Trophoblast cell (in vitro differentiated cells and primary cell): ENCODE results near the gene SBK2.

Source experiments
- DNase-seq, 2 donors: peaks; one replicate each; pipeline ENCODE4 v3.0.0-alpha.2; 2016
- H2AFZ ChIP-seq: 2 replicates; pipeline ENCODE4 v1.6.1; 2013; ENCODE audit warnings: low read length, moderate library complexity, mild to moderate bottlenecking; ENCODE audit not compliant: insufficient read depth, poor library complexity
- H2AK5ac ChIP-seq: 2 replicates; pipeline ENCODE4 v1.6.1; 2013; ENCODE audit warnings: mild to moderate bottlenecking, low read length
- H2BK120ac ChIP-seq: 2 replicates; pipeline ENCODE4 v1.6.1; 2013; ENCODE audit warnings: low read length, mild to moderate bottlenecking, moderate library complexity; ENCODE audit not compliant: insufficient read depth, poor library complexity
- H2BK12ac ChIP-seq: 2 replicates; pipeline ENCODE4 v1.6.1; 2013; ENCODE audit warnings: mild to moderate bottlenecking, low read length, moderate library complexity
- H2BK5ac ChIP-seq: 2 replicates; pipeline ENCODE4 v1.6.1; 2013; ENCODE audit warnings: low read length, low read depth, moderate library complexity, mild to moderate bottlenecking; ENCODE audit not compliant: poor library complexity
- H3K14ac ChIP-seq: 2 replicates; pipeline ENCODE4 v1.6.1; 2013; ENCODE audit warnings: mild to moderate bottlenecking, low read length
- H3K18ac ChIP-seq: 2 replicates; pipeline ENCODE4 v1.6.1; 2013; ENCODE audit warnings: mild to moderate bottlenecking, low read length
- H3K23ac ChIP-seq: 2 replicates; pipeline ENCODE4 v1.6.1; 2013; ENCODE audit warnings: low read length
- H3K27ac ChIP-seq: 2 replicates; pipeline ENCODE4 v1.5.1; 2013; ENCODE audit warnings: low read depth, mild to moderate bottlenecking, inconsistent platforms, low read length, moderate library complexity
- H3K27me3 ChIP-seq: 2 replicates; pipeline ENCODE4 v1.6.1; 2013; ENCODE audit warnings: inconsistent platforms, mild to moderate bottlenecking, low read length, moderate library complexity; ENCODE audit not compliant: insufficient read depth
- H3K36me3 ChIP-seq, 2 experiments: 1 replicate in 1 of 2; 2 replicates in 1 of 2; pipeline ENCODE4 v1.6.1; 2013; ENCODE audit warnings: low read length in 2 of 2, mild to moderate bottlenecking in 2 of 2, moderate library complexity in 1 of 2; ENCODE audit not compliant: insufficient read depth in 2 of 2, control insufficient read depth in 1 of 2
- H3K4ac ChIP-seq: 2 replicates; pipeline ENCODE4 v1.6.1; 2013; ENCODE audit warnings: low read depth, mild to moderate bottlenecking, low read length, moderate library complexity
- H3K4me1 ChIP-seq, 2 experiments: 1 replicate in 1 of 2; 2 replicates in 1 of 2; pipeline ENCODE4 v1.6.1; 2013; ENCODE audit warnings: low read length in 2 of 2, mild to moderate bottlenecking in 2 of 2, moderate library complexity in 1 of 2; ENCODE audit not compliant: insufficient read depth in 2 of 2, control insufficient read depth in 1 of 2
- H3K4me2 ChIP-seq: 2 replicates; pipeline ENCODE4 v1.6.1; 2013; ENCODE audit warnings: inconsistent platforms, mild to moderate bottlenecking, low read length, moderate library complexity
- H3K4me3 ChIP-seq: 2 replicates; pipeline ENCODE4 v1.5.1; 2013; ENCODE audit warnings: mild to moderate bottlenecking, low read depth, low read length, inconsistent platforms
- H3K79me1 ChIP-seq: one replicate; pipeline ENCODE4 v1.6.1; 2013; ENCODE audit warnings: low read length
- H3K79me2 ChIP-seq: 2 replicates; pipeline ENCODE4 v1.6.1; 2013; ENCODE audit warnings: low read length, mild to moderate bottlenecking; ENCODE audit not compliant: control insufficient read depth, insufficient read depth, poor library complexity
- H3K9ac ChIP-seq: 2 replicates; pipeline ENCODE4 v1.6.1; 2013; ENCODE audit warnings: mild to moderate bottlenecking, low read length
- H3K9me3 ChIP-seq: 2 replicates; pipeline ENCODE4 v1.6.1; 2013; ENCODE audit warnings: low read depth, mild to moderate bottlenecking, control low read depth, inconsistent platforms, low read length; ENCODE audit not compliant: insufficient read depth
- H4K12ac ChIP-seq: 2 replicates; pipeline ENCODE4 v1.6.1; 2013; ENCODE audit warnings: low read depth, mild to moderate bottlenecking, low read length, moderate library complexity
- H4K8ac ChIP-seq: 2 replicates; pipeline ENCODE4 v1.6.1; 2013; ENCODE audit warnings: low read depth, mild to moderate bottlenecking, low read length, moderate library complexity
- H4K91ac ChIP-seq: one replicate; pipeline ENCODE4 v1.6.1; 2013; ENCODE audit warnings: low read depth, mild to moderate bottlenecking, low read length, moderate library complexity
- WGBS: extraction: QIAGEN DNeasy Blood & Tissue Kit; methylation state at CpG from one replicate; pipeline ENCODE4 v1.1.7; 2013; ENCODE audit warnings: missing lambda C conversion rate; ENCODE audit not compliant: insufficient read length, insufficient coverage; ENCODE audit errors: extremely low coverage; 5-methylcytosine and 5-hydroxymethylcytosine counted together

The SBK2 gene

DNA sequence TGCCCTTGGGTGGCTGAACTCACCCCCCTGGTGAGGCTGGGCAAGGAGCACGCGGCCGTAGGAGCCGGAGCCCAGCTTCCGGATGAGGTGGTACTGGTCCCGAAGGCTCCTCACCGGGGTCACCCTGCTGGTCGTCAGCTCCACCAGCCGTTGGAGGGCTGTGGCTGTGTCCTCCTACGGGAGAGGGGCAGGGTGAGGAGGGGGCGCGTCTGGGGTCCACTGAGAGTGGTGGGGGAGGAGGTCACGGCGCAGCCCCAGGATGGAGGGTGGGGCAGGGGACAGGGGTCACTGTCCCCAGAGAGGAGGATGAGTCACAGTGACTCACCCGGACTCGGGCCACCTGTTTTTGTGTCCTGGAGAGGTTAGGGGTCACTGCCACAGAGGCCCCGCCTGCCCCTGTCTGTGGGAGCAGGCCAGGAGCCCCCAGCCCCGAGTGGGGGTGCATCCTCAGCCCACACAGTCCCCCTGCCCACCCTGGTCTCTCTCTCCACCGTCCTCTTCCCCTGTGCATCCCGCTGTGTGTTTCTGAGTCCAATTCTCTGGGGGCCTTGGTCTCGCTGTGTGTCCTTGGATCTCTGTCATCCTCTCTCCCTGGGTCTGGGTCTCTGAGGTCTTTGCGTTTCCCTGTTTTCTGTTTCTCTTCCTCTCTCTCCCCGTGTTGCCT lies 8.0 kb upstream of the SBK2 start:
- no peak overlapping the region for H2AFZ ChIP-seq
- no peak overlapping the region for H3K4me3 ChIP-seq
- no peaks in the 10 kb centered on the region for H3K27me3 ChIP-seq
- H3K23ac ChIP-seq = no peak overlapping the region
- no peak overlapping the region for H2BK120ac ChIP-seq
- no peak overlapping the region for H3K27ac ChIP-seq
- H4K8ac ChIP-seq = no peak overlapping the region
- H3K4me1 ChIP-seq = peaks cover 3 to 8% of the 10 kb centered on the region in 2 experiments
- H2BK5ac ChIP-seq = no peak overlapping the region
- no peak overlapping the region for H3K9ac ChIP-seq
- no peak overlapping the region for H3K4ac ChIP-seq
- no peak overlapping the region for H3K4me2 ChIP-seq
- H3K79me2 ChIP-seq = no peaks in the 10 kb centered on the region
- no peak for DNase-seq
- H3K9me3 ChIP-seq = peaks cover 2% of the 10 kb centered on the region
- peaks cover 3% of the 10 kb centered on the region for H3K79me1 ChIP-seq
- no peak overlapping the region for H3K14ac ChIP-seq
- no peak overlapping the region for H4K12ac ChIP-seq
- H2BK12ac ChIP-seq = no peak overlapping the region
- no peak overlapping the region for H2AK5ac ChIP-seq
- H3K18ac ChIP-seq = no peak overlapping the region
- H3K36me3 ChIP-seq = no peaks in the 10 kb centered on the region
- H4K91ac ChIP-seq = no peak overlapping the region
- WGBS = no CpG with 5 or more reads among the region's 23 CpGs

DNA sequence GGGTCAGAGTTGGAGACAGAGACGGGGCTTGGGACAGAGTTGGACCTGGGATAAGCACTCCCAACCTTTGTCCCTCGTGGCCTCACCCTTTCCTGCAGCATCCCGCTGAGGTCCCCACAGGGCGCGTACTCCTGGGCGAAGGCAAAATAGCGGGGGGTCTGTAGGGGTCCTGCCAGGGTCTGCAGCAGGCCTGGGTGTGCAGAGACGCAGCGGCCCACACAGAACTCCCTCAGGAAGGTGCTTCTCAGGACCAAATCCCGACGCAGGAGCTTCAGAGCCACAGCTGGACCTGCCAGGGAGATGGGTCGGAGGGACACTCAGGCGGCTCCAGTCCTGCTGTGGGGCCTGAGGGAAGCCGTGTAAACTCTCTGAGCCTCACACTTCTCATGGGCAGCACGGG lies 7.1 kb upstream of the SBK2 start:
- Histone ChIP-seq H4K91ac (no peak overlapping the region), H2BK12ac (no peak overlapping the region), H3K4me2 (no peak overlapping the region), H2BK5ac (no peak overlapping the region), H3K79me2 (no peaks in the 10 kb centered on the region), H3K9me3 (peaks cover 2% of the 10 kb centered on the region), H2BK120ac (no peak overlapping the region), H3K4me3 (no peak overlapping the region), H3K4ac (no peak overlapping the region), H4K8ac (no peak overlapping the region), H3K27ac (no peak overlapping the region), H4K12ac (no peak overlapping the region), H3K4me1 (peaks cover 0 to 3% of the 10 kb centered on the region in 2 experiments), H3K36me3 (no peaks in the 10 kb centered on the region), H3K18ac (no peak overlapping the region), H2AK5ac (no peak overlapping the region), H3K23ac (no peak overlapping the region), H3K27me3 (no peaks in the 10 kb centered on the region), H3K14ac (no peak overlapping the region), H3K9ac (no peak overlapping the region), H3K79me1 (no peaks in the 10 kb centered on the region), H2AFZ (no peak overlapping the region)
- no peak for DNase-seq
- no CpG with 5 or more reads among the region's 15 CpGs for WGBS

DNA sequence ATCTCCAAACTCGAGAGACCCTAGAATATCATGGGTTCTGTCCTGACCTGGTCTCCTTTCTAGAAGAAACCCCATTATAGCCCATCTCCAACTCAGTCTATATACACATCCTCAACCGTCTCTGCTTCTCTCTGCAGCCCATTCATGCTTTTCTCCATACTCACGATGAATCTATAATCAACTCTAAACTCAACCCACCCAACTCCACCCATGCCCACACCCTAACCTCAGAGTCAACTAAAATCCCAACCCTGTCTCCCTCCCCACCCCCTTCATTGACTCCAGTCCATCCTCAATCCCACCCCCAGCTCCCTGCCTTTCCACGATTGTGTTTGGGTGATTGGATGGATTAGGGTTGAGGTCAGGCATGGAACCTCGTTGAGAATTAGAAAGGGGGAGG lies 6.6 kb upstream of the SBK2 start:
- Histone ChIP-seq H3K79me1 (no peaks in the 10 kb centered on the region), H3K18ac (no peak overlapping the region), H3K4ac (no peak overlapping the region), H2AK5ac (no peak overlapping the region), H2BK120ac (no peak overlapping the region), H3K4me1 (peaks cover 0 to 3% of the 10 kb centered on the region in 2 experiments), H3K4me3 (no peak overlapping the region), H3K9me3 (peaks cover 2% of the 10 kb centered on the region), H3K23ac (no peak overlapping the region), H4K12ac (no peak overlapping the region), H2AFZ (no peak overlapping the region), H4K8ac (no peak overlapping the region), H3K36me3 (no peaks in the 10 kb centered on the region), H3K27me3 (no peaks in the 10 kb centered on the region), H3K9ac (no peak overlapping the region), H3K79me2 (no peaks in the 10 kb centered on the region), H3K14ac (no peak overlapping the region), H4K91ac (no peak overlapping the region), H3K27ac (no peak overlapping the region), H2BK5ac (no peak overlapping the region), H3K4me2 (no peak overlapping the region), H2BK12ac (no peak overlapping the region)
- no peak for DNase-seq
- WGBS = 95% methylated on average over 2 of the region's 5 CpGs

DNA sequence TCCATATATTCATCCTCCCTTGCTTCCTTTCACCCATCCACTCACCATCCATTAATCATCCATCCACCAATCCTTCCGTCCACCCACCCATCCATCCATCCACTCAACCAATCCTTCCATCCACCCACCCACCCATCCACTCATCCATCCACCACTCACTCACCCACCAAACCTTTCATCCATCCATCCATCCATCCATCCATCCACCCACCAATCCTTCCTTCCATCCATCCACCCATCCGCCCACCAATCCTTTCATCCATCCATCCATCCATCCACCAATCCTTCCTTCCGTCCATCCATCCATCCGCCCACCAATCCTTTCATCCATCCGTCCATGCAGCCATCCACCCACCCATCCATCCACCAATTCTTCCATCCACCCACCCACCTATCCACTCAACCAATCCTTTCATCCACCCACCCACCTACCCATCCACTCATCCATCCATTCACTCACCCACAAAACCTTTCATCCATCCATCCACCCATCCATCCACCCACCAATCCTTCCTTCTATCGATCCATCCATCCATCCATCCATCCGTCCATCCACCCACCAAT lies 5.4 kb upstream of the SBK2 start:
- over 99% methylated on average over 7 of the region's 7 CpGs for WGBS
- no peaks in the 10 kb centered on the region for H3K36me3 ChIP-seq
- no peak overlapping the region for H3K4me2 ChIP-seq
- no peak overlapping the region for H3K27ac ChIP-seq
- H3K4me3 ChIP-seq = no peak overlapping the region
- no peak overlapping the region for H4K8ac ChIP-seq
- H2AFZ ChIP-seq = no peak overlapping the region
- no peak overlapping the region for H4K91ac ChIP-seq
- no peak overlapping the region for H2BK12ac ChIP-seq
- no peak overlapping the region for H2BK120ac ChIP-seq
- H3K23ac ChIP-seq = no peak overlapping the region
- H3K14ac ChIP-seq = no peak overlapping the region
- H2AK5ac ChIP-seq = no peak overlapping the region
- no peaks in the 10 kb centered on the region for H3K79me1 ChIP-seq
- H3K9me3 ChIP-seq = peaks cover 2% of the 10 kb centered on the region
- peaks cover 0 to 4% of the 10 kb centered on the region in 2 experiments for H3K4me1 ChIP-seq
- no peak overlapping the region for H4K12ac ChIP-seq
- H3K9ac ChIP-seq = no peak overlapping the region
- H2BK5ac ChIP-seq = no peak overlapping the region
- no peak overlapping the region for H3K18ac ChIP-seq
- no peak overlapping the region for H3K4ac ChIP-seq
- H3K79me2 ChIP-seq = no peaks in the 10 kb centered on the region
- DNase-seq = no peak
- H3K27me3 ChIP-seq = no peaks in the 10 kb centered on the region
